A673 (cell line): ENCODE measurements around the gene DEDD. TPM values are rescaled to one million over a fixed set of nuclear protein-coding genes. Genes with fewer than 3 reads are reported as not detected.

Experiments used
- BruUV-seq: library from RNA; stranded (reverse); fragments of 400-500 nt; replicated peaks from 2 replicates; lab custom pipeline; 2021; lab: Mats Ljungman, UMichigan
- CTCF ChIA-PET: fragments of 300-600 bp; sonication (Branson Sonifier 250); formaldehyde crosslinking; loops from one replicate; lab custom pipeline; 2022; ENCODE audit warnings: antibody characterized with exemption; lab: Charles Lee
- POLR2A ChIA-PET: fragments of 300-600 bp; sonication (Branson Sonifier 250); formaldehyde crosslinking; loops from one replicate; lab custom pipeline; 2022; ENCODE audit warnings: antibody characterized with exemption; ENCODE audit not compliant: low non-redundant PET; lab: Charles Lee
- DNase-seq: peaks from one replicate; pipeline ENCODE4 v3.0.0-alpha.2; 2015; ENCODE audit warnings: low spot score
- H3K27ac ChIP-seq: fragments of 200-600 bp; sonication (generic); 2 replicates; pipeline ENCODE4 v1.5.1; 2016; ENCODE audit warnings: mixed run types, low read depth, mild to moderate bottlenecking, mixed read lengths, antibody characterized with exemption, low read length; ENCODE audit not compliant: poor library complexity, severe bottlenecking
- H3K27me3 ChIP-seq: fragments of 200-600 bp; sonication (generic); replicated peaks from 2 replicates; pipeline ENCODE4 v1.6.1; 2017; ENCODE audit warnings: mixed run types, low read depth, mild to moderate bottlenecking, mixed read lengths, antibody characterized with exemption, low read length; ENCODE audit not compliant: insufficient read depth, poor library complexity
- H3K36me3 ChIP-seq: fragments of 200-600 bp; sonication (generic); 2 replicates; pipeline ENCODE4 v1.6.1; 2016; ENCODE audit warnings: mixed run types, mild to moderate bottlenecking, mixed read lengths, antibody characterized with exemption, low read length; ENCODE audit not compliant: insufficient read depth, poor library complexity, severe bottlenecking
- H3K4me1 ChIP-seq: fragments of 200-600 bp; sonication (generic); 2 replicates; pipeline ENCODE4 v1.6.1; 2017; ENCODE audit warnings: mixed run types, mild to moderate bottlenecking, mixed read lengths, antibody characterized with exemption, low read length; ENCODE audit not compliant: insufficient read depth, poor library complexity, severe bottlenecking
- H3K4me3 ChIP-seq: fragments of 200-600 bp; sonication (generic); 2 replicates; pipeline ENCODE4 v1.5.1; 2016; ENCODE audit warnings: low read depth, mixed run types, mild to moderate bottlenecking, mixed read lengths, low read length; ENCODE audit not compliant: poor library complexity, severe bottlenecking
- H3K9me3 ChIP-seq: fragments of 200-600 bp; sonication (generic); 2 replicates; pipeline ENCODE4 v1.6.1; 2016; ENCODE audit warnings: mixed run types, low read depth, mild to moderate bottlenecking, mixed read lengths, antibody characterized with exemption, low read length; ENCODE audit not compliant: poor library complexity, severe bottlenecking
- CTCF ChIP-seq: fragments of 300-800, 200-600 bp; sonication (generic); conservative IDR thresholded peaks from 2 replicates; pipeline ENCODE4 v1.5.1; 2017; ENCODE audit warnings: low read depth, mild to moderate bottlenecking, antibody characterized with exemption, low read length, moderate library complexity, mixed read lengths
- EZH2 ChIP-seq: fragments of 200-600 bp; sonication (generic); IDR thresholded peaks from 2 replicates; pipeline ENCODE4 v1.6.1; 2017; ENCODE audit warnings: borderline replicate concordance, low read depth, mild to moderate bottlenecking, mixed read lengths, antibody characterized with exemption, low read length; ENCODE audit not compliant: poor library complexity, severe bottlenecking
- intact Hi-C: fragments of 100-400 bp; cut with micrococcal nuclease; formaldehyde crosslinking; loops from one replicate; pipeline ENCODE4 v1.10.0; 2022; ENCODE audit not compliant: unreplicated experiment
- total RNA-seq: library from RNA; stranded (reverse); gene quantifications from 2 replicates; pipeline ENCODE4 v1.2.3, GENCODE V29; 2021

DEDD gene
- total RNA-seq, 1 experiment from 2014 or later = 54.6 TPM

DNA sequence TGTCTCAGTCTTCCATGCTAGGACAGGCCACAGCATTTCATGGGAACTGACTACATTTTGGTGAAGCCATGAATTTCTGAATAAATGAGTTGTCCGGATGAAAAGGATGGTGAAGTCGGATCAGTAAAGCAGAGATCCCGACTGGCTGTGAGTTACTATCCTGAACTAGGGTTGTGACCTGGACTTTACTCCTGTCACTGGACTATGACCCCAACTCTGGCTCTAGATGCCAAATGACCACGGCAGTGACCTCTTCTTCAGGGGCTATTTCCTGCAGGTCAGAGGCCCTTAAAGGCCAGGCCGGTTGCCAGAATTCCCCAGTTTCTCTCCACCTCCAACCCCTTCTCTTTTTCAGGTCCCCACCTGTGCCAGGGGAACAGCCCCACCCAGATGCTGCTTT is 41.4 kb downstream of the DEDD start:
- CTCF ChIA-PET = no interaction called here
- BruUV-seq = no TSS peak
- H3K9me3 ChIP-seq = no peaks in the 10 kb centered on the region
- TF ChIP-seq EZH2 (no peak), CTCF (no peak)
- H3K27me3 ChIP-seq = peaks cover 3% of the 10 kb centered on the region
- no peak overlapping the region for H3K4me3 ChIP-seq
- intact Hi-C loops = loop anchor here (5.0 to 10.0 kb wide), 2 partner anchors 44 to 366 kb away; partner anchors contain the start of gene USF1
- POLR2A ChIA-PET = no interaction called here
- DNase-seq = no peak
- H3K27ac ChIP-seq = no peak overlapping the region
- H3K36me3 ChIP-seq = no peaks in the 10 kb centered on the region
- no peaks in the 10 kb centered on the region for H3K4me1 ChIP-seq

GRCh38 chr1:161090617-161091016 is 41.9 kb downstream of the DEDD start:
- no peak overlapping the region for H3K27ac ChIP-seq
- BruUV-seq = no TSS peak
- intact Hi-C loops = loop anchor here (5.0 to 10.0 kb wide), 2 partner anchors 43 to 366 kb away; partner anchors contain the start of gene USF1
- POLR2A ChIA-PET = no interaction called here
- H3K36me3 ChIP-seq = no peaks in the 10 kb centered on the region
- H3K4me1 ChIP-seq = no peaks in the 10 kb centered on the region
- DNase-seq = no peak
- no peak overlapping the region for H3K4me3 ChIP-seq
- CTCF ChIA-PET = no interaction called here
- no peaks in the 10 kb centered on the region for H3K9me3 ChIP-seq
- no peak for TF ChIP-seq EZH2
- TF ChIP-seq CTCF = no peak
- H3K27me3 ChIP-seq = no peaks in the 10 kb centered on the region

DNA sequence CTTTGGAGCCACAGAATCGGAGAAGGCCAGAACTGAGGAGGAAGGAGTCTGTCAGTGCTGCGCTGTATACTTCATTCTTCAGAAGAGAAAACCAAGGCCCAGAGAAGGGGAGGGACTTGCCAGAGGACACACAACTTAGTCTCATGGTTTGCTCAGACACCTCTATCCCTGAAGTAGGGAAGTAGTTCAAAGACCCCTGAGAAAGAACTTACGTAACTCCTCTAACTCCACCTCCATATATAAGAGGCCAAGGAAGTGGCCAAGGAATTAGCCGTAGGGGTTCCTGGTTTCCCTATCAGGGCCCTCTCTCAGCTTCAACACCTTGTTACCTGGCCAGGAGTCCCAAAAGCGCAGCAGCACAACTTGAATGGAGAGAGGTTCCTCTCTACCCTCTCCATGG is 42.5 kb downstream of the DEDD start:
- H3K9me3 ChIP-seq = no peaks in the 10 kb centered on the region
- ChIA-PET POLR2A (no interaction called here), CTCF (no interaction called here)
- no peak overlapping the region for H3K27ac ChIP-seq
- no TSS peak for BruUV-seq
- intact Hi-C loops = loop anchor here (5.0 to 10.0 kb wide), 2 partner anchors 43 to 365 kb away; partner anchors contain the start of gene USF1
- H3K36me3 ChIP-seq = no peaks in the 10 kb centered on the region
- TF ChIP-seq EZH2 (no peak), CTCF (no peak)
- no peaks in the 10 kb centered on the region for H3K4me1 ChIP-seq
- H3K4me3 ChIP-seq = no peak overlapping the region
- DNase-seq = no peak
- H3K27me3 ChIP-seq = no peaks in the 10 kb centered on the region
